DND-41 (cell line): ENCODE data around the gene UBE2V1.

Source experiments
- ATAC-seq: fragments of 200-7000 bp; cut with Tn5 transposase; 3 replicates; pipeline ENCODE4 v1.9.1; 2021; ENCODE audit warnings: low read depth; ENCODE audit not compliant: insufficient read depth
- DNase-seq: peaks from one replicate; pipeline ENCODE4 v3.0.0-alpha.2; 2020
- H2AFZ ChIP-seq: 2 replicates; pipeline ENCODE4 v1.6.0; 2012; ENCODE audit warnings: low read depth, low read length
- H3K27ac ChIP-seq: 2 replicates; pipeline ENCODE4 v1.5.1; 2012; ENCODE audit warnings: low read length, inconsistent platforms
- H3K27me3 ChIP-seq: fragments of 200-600 bp; sonication (generic); 2 replicates; pipeline ENCODE4 v1.6.0; 2012; ENCODE audit warnings: low read length, mild to moderate bottlenecking, inconsistent platforms; ENCODE audit not compliant: insufficient read depth, poor library complexity
- H3K36me3 ChIP-seq: 2 replicates; pipeline ENCODE4 v1.5.1; 2012; ENCODE audit warnings: low read length, inconsistent platforms; ENCODE audit not compliant: insufficient read depth
- H3K4me1 ChIP-seq: 2 replicates; pipeline ENCODE4 v1.5.1; 2012; ENCODE audit warnings: mild to moderate bottlenecking, low read length; ENCODE audit not compliant: insufficient read depth
- H3K4me2 ChIP-seq: 2 replicates; pipeline ENCODE4 v1.6.0; 2012; ENCODE audit warnings: mild to moderate bottlenecking, moderate library complexity, low read length, inconsistent platforms; ENCODE audit not compliant: insufficient read depth
- H3K4me3 ChIP-seq, 2 experiments: fragments of 200-600 bp in 1 of 2; shearing (Covaris generic) in 1 of 2; 2 replicates each; pipeline ENCODE4 v1.5.1; 2012 to 2016; ENCODE audit warnings: inconsistent platforms in 2 of 2, low read length in 2 of 2, mild to moderate bottlenecking in 2 of 2, low read depth in 1 of 2, moderate library complexity in 1 of 2
- H3K79me2 ChIP-seq: 2 replicates; pipeline ENCODE4 v1.6.0; 2012; ENCODE audit warnings: low read length, inconsistent platforms; ENCODE audit not compliant: insufficient read depth
- H3K9ac ChIP-seq: 2 replicates; pipeline ENCODE4 v1.6.0; 2012; ENCODE audit warnings: low read depth, mild to moderate bottlenecking, inconsistent platforms, low read length, moderate library complexity
- H3K9me3 ChIP-seq: 2 replicates; pipeline ENCODE4 v1.5.1; 2012; ENCODE audit warnings: low read length, moderate library complexity, mild to moderate bottlenecking, inconsistent platforms; ENCODE audit not compliant: insufficient read depth, severe bottlenecking
- H4K20me1 ChIP-seq: 2 replicates; pipeline ENCODE4 v1.6.0; 2012; ENCODE audit warnings: low read length; ENCODE audit not compliant: insufficient read depth
- CTCF ChIP-seq: IDR thresholded peaks from 2 replicates; pipeline ENCODE4 v1.5.1; 2012; ENCODE audit warnings: borderline replicate concordance, low read length, moderate library complexity, mild to moderate bottlenecking; ENCODE audit not compliant: poor library complexity, severe bottlenecking; ENCODE audit errors: extremely low read depth
- EZH2 ChIP-seq: IDR thresholded peaks from 3 replicates; pipeline ENCODE4 v1.6.1; 2012; ENCODE audit warnings: borderline replicate concordance, low read depth, mild to moderate bottlenecking, moderate library complexity, low read length, inconsistent platforms; ENCODE audit not compliant: severe bottlenecking

Gene UBE2V1

GRCh38 chr20:50149481-50150254, 36.7 kb upstream of the UBE2V1 start:
- H3K9me3 ChIP-seq: no peaks in the 10 kb centered on the region
- H4K20me1 ChIP-seq: peaks cover 16% of the 10 kb centered on the region; the same call in 1 of the 2 replicates
- H3K27ac ChIP-seq: no peak overlapping the region
- no peak for ATAC-seq
- H3K4me3 ChIP-seq: no peak overlapping the region
- no peaks in the 10 kb centered on the region for H3K27me3 ChIP-seq
- no peak overlapping the region; the same call in 1 of the 2 replicates for H3K9ac ChIP-seq
- H2AFZ ChIP-seq: no peak overlapping the region
- peak overlapping the region; percentile 94; the same call in 1 of the 2 replicates for H3K4me2 ChIP-seq
- H3K36me3 ChIP-seq: peaks cover 48% of the 10 kb centered on the region
- peaks cover 78% of the 10 kb centered on the region for H3K4me1 ChIP-seq
- no peak for TF ChIP-seq EZH2
- no peak for TF ChIP-seq CTCF
- DNase-seq: no peak
- H3K79me2 ChIP-seq: peaks cover 87% of the 10 kb centered on the region

GRCh38 chr20:50146732-50147662, 34.0 kb upstream of the UBE2V1 start:
- H3K27me3 ChIP-seq: no peaks in the 10 kb centered on the region
- H3K9ac ChIP-seq: peak overlapping the region; percentile 56
- H3K4me2 ChIP-seq: peak overlapping the region; percentile 62
- peak overlapping the region in 1 of 2 experiments; percentile 49; a peak in 2 of 4 replicates for H3K4me3 ChIP-seq
- peak; percentile 86 for DNase-seq
- peaks cover 85% of the 10 kb centered on the region for H3K79me2 ChIP-seq
- peaks cover 59% of the 10 kb centered on the region for H3K4me1 ChIP-seq
- peaks cover 66% of the 10 kb centered on the region for H3K36me3 ChIP-seq
- H2AFZ ChIP-seq: peak overlapping the region; percentile 65
- H3K27ac ChIP-seq: peak overlapping the region; percentile 92
- H3K9me3 ChIP-seq: no peaks in the 10 kb centered on the region
- peaks cover 17% of the 10 kb centered on the region for H4K20me1 ChIP-seq
- peak; percentile 100 for ATAC-seq
- TF ChIP-seq CTCF (no peak), EZH2 (no peak)

GRCh38 chr20:50146214-50146613, 33.3 kb upstream of the UBE2V1 start:
- peaks cover 69% of the 10 kb centered on the region for H3K36me3 ChIP-seq
- peak overlapping the region; percentile 56 for H3K9ac ChIP-seq
- H3K27me3 ChIP-seq: no peaks in the 10 kb centered on the region
- ATAC-seq (no peak), DNase-seq (no peak)
- peak overlapping the region; percentile 92 for H3K27ac ChIP-seq
- no peak overlapping the region for H2AFZ ChIP-seq
- TF ChIP-seq EZH2: no peak
- no peak for TF ChIP-seq CTCF
- H3K4me2 ChIP-seq: peak overlapping the region; percentile 62
- peaks cover 51% of the 10 kb centered on the region for H3K4me1 ChIP-seq
- H3K79me2 ChIP-seq: peaks cover 85% of the 10 kb centered on the region
- peak overlapping the region in 1 of 2 experiments; percentile 49; a peak in 2 of 4 replicates for H3K4me3 ChIP-seq
- H3K9me3 ChIP-seq: no peaks in the 10 kb centered on the region
- H4K20me1 ChIP-seq: peaks cover 21% of the 10 kb centered on the region
